Stimulated activated CD4-positive, alpha-beta T cell treated with anti-CD3 and anti-CD28 coated beads, Interleukin-12 subunit alpha, Interleukin-12 subunit beta, amount 100 ng/mL, for 48 hours (primary cell): ENCODE measurements around the gene PSMB4.
"Not testable (repeated sequence)": the region's sequence is repeated elsewhere in the genome, so short reads cannot be mapped to it uniquely, and the experiment has no call there.

Experiments used
- DNase-seq, 3 donors: peaks; one replicate each; pipeline ENCODE4 v3.0.0-alpha.2; 2020; ENCODE audit warnings: low read depth in 2 of 3, low spot score in 1 of 3

PSMB4 gene

GRCh38 chr1:151437396-151437795, 38.0 kb downstream of the PSMB4 start:
- not testable (repeated sequence) for DNase-seq

GRCh38 chr1:151443846-151444782, 44.7 kb downstream of the PSMB4 start:
- DNase-seq = peak in 2 of 3 donors; percentile 45 to 74

- no peak for DNase-seq
Observed at GRCh38 chr1:151444783-151445177, 45.4 kb downstream of the PSMB4 start.

DNA sequence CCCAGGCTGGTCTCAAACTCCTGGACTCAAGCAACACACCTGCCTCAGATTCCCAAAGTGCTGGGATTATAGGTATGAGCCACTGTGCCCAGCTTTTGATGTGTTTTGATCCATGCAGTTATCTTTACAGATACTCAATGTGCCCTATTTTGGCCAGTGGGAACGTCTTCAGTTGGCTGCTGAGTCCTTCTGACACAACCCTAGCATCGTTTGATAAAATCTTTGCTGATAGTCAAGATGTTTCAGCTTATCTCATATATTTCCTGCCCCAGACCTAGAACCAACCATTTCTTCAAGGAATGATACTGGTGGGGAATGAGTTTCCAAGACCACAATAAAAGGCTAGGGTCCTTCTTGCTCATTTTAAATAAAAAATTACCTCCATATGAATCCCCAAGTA, 48.3 kb downstream of the PSMB4 start:
- no peak for DNase-seq
